Head of caudate nucleus (tissue), 42 donors: ENCODE measurements around the gene UBXN11.
"Not testable (repeated sequence)": the region's sequence is repeated elsewhere in the genome, so short reads cannot be mapped to it uniquely, and the experiment has no call there.

Source experiments
- DNase-seq, 42 donors: peaks; one replicate each; pipeline versions ENCODE4 v3.0.0 to v3.0.0-alpha.2; 2020 to 2021; ENCODE audit warnings: mixed read lengths in 7 of 42
- intact Hi-C: fragments of 100-400 bp; cut with DNase I; formaldehyde crosslinking; loops from one replicate; pipeline ENCODE4 v1.15.0; 2022

The UBXN11 gene

GRCh38 chr1:26337625-26338024 is 31.2 kb upstream of the UBXN11 start:
- no peak for DNase-seq

DNA sequence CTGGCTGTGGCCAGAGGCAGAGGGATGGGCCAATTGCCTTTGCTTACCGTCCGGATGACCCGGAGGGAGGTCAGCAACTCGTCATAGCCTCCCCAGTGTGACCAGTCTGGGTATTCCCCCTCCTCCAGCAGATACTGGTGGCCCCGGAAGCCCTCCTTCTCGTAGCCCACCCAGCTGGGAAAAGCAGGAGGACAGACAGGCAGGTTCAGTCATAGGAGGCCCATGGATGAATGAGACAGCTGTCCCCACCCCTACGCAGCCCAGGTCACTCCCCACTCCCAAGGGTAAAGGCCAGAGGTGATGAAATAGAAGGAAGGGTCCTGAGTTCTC is 30.7 kb upstream of the UBXN11 start:
- intact Hi-C loops, result no loop called here
- no peak for DNase-seq

More at GRCh38 chr1:26337625-26338024, 31.2 kb upstream of the UBXN11 start:
- intact Hi-C loops, result no loop called here

DNA sequence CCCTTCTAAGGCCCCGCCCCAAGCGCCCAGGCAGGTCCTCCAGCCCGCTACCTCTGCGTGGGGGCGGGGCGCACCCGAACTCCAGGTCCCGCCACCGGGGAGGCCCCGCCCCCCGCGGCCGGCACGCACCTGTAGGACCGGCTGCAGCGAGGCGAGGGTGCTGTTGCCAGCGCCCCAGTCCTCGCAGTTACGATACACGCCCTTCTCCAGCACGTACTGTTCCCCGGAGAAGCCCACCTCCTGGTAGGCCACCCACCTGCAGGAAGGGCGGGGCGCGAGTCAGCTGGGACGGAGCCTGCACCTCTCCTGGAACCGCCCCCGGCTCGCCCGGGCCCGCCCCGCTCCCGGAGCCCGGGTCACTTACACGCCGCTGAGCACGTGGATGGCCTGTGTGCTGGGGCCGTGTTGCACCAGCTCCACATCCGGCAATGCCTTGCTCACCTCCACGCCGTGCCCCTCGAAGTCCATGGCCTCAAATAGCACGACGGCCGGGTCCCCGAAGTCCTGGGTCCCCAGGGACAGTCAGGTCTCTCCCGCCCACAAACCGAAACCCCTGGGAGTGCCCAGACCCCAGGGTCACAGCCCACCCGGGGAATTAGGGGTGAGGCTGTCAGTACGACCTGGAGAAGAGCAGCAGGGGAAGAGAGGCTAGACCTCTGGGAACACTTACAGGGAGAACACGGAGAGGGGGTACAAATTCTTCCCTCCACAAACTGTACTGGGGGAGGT is 30.2 kb upstream of the UBXN11 start:
- peak in 41 of 42 donors; percentile 15 to 89 (median 67) for DNase-seq
- intact Hi-C loops, result no loop called here

DNA sequence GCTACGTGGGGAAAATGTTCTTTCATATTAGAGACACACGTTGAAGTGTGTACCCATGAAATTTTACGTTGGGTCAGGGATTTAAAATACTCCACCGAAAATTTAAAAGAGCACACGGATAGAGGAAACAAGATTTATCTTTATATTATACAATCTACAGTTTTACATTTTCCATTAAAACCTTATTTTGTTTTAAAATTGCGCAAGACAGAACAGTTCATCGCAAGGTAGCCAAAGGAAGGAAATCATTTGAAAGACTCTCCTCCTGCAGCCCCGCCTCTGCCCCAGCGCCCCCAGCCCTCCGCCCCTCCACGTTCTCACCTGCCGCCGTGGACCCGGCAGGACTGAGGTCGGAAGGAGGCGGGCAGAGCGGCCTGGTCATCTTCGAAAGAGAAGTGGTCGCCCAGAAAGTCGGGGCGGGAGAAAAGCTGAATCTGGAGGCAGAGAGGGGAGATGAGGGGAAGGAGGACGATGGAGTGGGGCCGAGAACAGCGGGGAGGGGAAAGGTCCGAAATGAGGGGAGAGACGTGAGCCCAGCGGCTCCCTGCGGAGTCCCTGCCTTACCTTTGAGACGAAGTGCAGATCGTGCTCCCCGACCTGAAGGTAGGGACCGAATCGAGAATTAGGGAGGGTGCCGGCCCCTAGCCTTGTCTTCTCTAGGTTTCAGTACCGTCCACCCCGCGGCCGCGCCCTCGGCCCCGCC is 29.5 kb upstream of the UBXN11 start:
- intact Hi-C loops, result no loop called here
- peak in 1 of 42 donors; percentile 62 for DNase-seq

- intact Hi-C loops, DNase-seq: not testable (repeated sequence)
Observed at GRCh38 chr1:26333312-26333711, 26.9 kb upstream of the UBXN11 start.

DNA sequence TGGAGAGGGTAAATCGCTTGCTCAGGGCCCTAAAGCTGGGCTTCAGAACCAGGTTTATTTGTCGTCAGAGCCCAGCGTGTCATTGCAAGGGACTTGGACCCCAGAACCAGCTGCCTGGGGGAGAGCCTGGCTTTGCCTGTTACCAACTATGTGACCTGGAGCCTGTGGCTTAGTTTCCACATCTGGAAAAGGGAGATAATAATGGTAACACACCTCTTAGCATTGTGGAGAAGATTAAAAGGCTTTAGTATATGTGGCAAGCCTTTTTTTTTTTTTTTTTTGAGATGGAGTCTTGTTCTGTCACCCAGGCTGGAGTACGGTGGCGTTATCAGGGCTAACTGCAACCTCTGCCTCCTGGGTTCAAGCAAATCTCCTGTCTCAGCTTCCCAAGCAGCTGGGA is 23.8 kb upstream of the UBXN11 start:
- intact Hi-C loops, result no loop called here
- no peak for DNase-seq

DNA sequence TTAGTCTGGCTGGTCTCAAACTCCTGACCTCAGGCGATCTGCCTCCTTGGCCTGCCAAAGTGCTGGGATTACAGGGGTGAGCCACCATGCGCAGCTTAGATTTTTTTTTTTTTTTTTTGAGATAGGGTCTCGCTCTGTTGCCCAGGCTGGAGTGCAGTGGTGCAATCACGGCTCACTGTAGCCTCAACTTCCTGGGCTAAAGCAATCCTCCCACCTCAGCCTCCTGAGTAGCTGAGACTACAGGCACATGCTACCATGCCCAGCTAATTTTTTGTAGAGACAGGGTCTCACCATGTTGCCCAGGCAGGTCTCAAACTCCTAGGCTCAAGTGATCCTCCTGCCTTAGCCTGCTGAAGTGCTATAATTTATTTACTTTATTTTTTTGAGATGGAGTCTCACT is 22.9 kb upstream of the UBXN11 start:
- intact Hi-C loops, result loop anchor here (10.0 kb wide), 1 partner anchor 225 kb away; no protein-coding TSS in a partner anchor
- not testable (repeated sequence) for DNase-seq

DNA sequence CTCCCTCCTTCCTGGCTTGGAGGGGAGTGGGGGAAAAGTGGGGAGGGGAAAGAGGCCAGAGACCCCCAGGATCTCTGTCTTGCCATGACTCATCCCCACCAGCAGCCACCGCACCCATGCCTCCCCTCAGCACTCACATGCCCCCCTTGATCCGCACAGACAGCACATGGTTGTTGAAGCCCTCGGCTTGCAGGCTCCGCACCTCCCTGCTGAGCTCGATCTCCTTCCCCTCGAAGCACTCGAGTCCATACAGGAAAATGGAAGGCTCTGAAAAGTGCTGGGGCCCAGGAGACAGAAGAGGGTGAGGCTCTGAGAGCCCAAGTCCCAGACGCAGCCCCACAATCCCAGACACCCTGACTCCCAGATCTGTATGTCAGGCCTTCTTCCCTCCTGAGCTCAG is 22.2 kb upstream of the UBXN11 start:
- DNase-seq, result no peak
- intact Hi-C loops, result loop anchor here (10.0 kb wide), 1 partner anchor 224 kb away; no protein-coding TSS in a partner anchor

DNA sequence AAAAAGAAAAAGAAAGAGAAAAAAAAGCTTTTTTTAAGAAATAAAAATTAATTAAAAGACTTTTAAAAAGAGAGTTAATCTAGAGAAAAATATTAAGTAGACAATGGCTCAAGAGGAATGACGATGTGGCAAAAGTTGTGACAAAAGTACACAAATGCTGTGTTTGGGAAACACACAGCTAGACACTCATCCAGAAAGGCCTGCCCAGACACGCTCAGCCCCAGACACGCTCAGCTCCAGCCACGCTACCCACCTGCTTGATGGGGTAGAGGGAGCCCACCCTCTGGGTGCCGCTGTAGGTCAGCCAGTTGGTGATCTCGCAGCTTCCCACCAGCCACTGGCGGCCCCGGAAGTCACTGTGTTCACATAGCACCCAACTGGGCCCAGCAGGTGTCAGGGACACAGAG is 21.5 kb upstream of the UBXN11 start:
- DNase-seq, result no peak
- intact Hi-C loops, result loop anchor here (10.0 kb wide), 1 partner anchor 223 kb away; no protein-coding TSS in a partner anchor

GRCh38 chr1:26324550-26324949 is 18.1 kb upstream of the UBXN11 start:
- intact Hi-C loops, result loop anchor here (5.0 to 10.0 kb wide), 2 partner anchors 47 to 220 kb away; no protein-coding TSS in a partner anchor
- DNase-seq, result no peak

GRCh38 chr1:26323382-26323781 is 16.9 kb upstream of the UBXN11 start:
- DNase-seq, result no peak
- intact Hi-C loops, result loop anchor here (5.0 to 10.0 kb wide), 2 partner anchors 46 to 219 kb away; no protein-coding TSS in a partner anchor

DNA sequence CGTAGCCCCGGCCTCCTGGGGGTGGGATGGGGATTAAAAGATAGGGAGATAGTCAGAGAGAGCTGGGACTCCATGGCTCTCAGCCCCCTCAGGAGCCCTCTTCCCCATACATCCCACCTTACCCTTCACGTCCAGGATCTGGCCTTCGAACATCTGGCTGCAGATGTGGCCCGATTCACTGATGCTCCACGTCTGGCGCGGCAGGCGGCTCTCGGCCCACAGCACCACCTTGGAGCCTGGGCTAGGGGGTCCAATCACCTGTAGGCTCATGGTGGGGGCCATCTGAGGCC is 15.6 kb upstream of the UBXN11 start:
- DNase-seq, result no peak
- intact Hi-C loops, result loop anchor here (5.0 to 10.0 kb wide), 2 partner anchors 45 to 217 kb away; no protein-coding TSS in a partner anchor

- intact Hi-C loops, result loop anchor here (5.0 to 10.0 kb wide), 2 partner anchors 44 to 217 kb away; no protein-coding TSS in a partner anchor
- peak; percentile 88 to 98 (median 95) for DNase-seq
Observed at GRCh38 chr1:26321315-26322041, 15.0 kb upstream of the UBXN11 start.

DNA sequence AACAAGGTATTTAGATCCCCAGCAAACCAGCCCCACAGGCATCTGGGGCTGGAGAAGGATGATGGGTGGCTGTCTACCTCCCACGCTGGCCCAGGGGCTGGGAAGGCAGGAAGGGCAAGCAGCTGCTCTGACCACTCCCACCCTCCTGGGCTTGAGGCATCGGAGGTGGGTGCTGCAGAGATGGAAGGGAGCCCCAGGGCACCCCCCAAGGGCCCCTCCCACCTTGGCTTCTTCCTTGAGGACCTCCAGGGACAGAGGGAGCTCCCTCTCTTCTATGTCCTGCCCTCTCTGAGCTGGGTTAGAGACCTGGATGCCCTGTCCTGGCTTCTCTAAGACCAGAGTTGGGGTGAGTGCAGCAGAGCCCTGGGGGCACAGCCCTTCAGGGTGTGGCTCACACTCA is 14.5 kb upstream of the UBXN11 start:
- intact Hi-C loops, result loop anchor here (5.0 to 10.0 kb wide), 2 partner anchors 44 to 216 kb away; no protein-coding TSS in a partner anchor

DNA sequence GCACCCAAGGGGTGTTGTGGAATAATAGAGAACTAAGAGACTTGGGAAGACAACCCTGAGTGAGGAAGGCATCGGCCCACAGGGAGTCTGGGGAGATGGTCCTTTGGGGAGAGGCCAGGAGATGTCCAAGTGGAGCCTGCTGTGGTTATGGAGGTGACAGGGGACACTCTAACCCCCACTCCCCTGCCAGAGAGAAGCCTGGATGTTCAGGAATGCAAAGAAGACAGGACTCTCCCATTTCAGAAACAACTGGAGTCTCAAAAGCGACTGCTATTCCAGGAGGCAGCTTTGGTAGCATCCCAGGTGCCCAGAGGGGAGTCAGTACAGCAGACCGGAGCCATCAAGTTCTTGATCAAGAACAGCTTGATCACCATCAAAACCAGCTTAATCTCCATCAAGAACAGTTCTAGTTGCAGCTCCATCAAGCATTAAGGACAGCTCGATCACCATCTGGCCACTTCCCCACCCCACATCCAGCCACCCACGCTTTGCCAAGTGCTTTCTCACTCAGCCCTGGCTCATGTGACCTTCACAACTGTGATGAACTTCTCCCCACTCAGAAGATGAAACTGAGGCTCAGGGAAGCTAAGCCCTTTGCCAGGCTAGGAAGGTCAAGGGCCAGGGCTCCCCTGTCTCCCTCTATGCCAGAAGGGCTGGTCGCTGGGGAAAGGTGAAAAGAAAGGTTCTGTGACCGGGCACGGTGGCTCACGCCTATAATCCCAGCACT is 12.1 kb upstream of the UBXN11 start:
- DNase-seq, result peak in 11 of 42 donors; percentile 10 to 48 (median 24)

More for the DNA sequence above, 14.5 kb upstream of the UBXN11 start:
- DNase-seq, result no peak

GRCh38 chr1:26317612-26318337 is 11.3 kb upstream of the UBXN11 start, which contains the start of gene CD52:
Gene CD52, plus strand, starts transcription at chr1:26317958. Its CDS starts 60 bp downstream, at chr1:26318018.
- intact Hi-C loops, result no loop called here
- DNase-seq, result peak in 33 of 42 donors; percentile 16 to 83 (median 44)

More for the DNA sequence above, 12.1 kb upstream of the UBXN11 start:
- intact Hi-C loops, result no loop called here

GRCh38 chr1:26317146-26317545 is 10.7 kb upstream of the UBXN11 start:
- intact Hi-C loops, result no loop called here

More at GRCh38 chr1:26317146-26317545, 10.7 kb upstream of the UBXN11 start:
- no peak for DNase-seq
